ENCODE measurements around the gene MYO1D. TPM values are rescaled to one million over a fixed set of nuclear protein-coding genes. Genes with fewer than 3 reads are reported as not detected.

The MYO1D gene
- total RNA-seq, 1 experiment from 2014 or later = 29.9 TPM

- no peak overlapping the region for H3K27ac Mint-ChIP-seq
- ChIA-PET POLR2A (interaction anchor here (1.3 kb wide), 1 partner anchor 10 kb away, joined by 3 read pairs; no protein-coding TSS in a partner anchor), CTCF (interaction anchor here (0.7 to 4.3 kb wide), 16 partner anchors 11 to 123 kb away, joined by 3 to 119 read pairs (median 18); partner anchors contain the start of gene TMEM98)
- peaks cover 2% of the 10 kb centered on the region; the same call in 1 of the 2 replicates for H3K27me3 Mint-ChIP-seq (ENCODE audit: low read depth)
- peaks cover 18% of the 10 kb centered on the region for H3K4me1 Mint-ChIP-seq
- DNase-seq (ENCODE audit: low spot score) (no peak), ATAC-seq (no peak)
- H3K4me3 Mint-ChIP-seq = peak overlapping the region; percentile 77
- no peak for TF ChIP-seq TEAD1 (CRISPR knock-in tag; IDR thresholded peaks at IDR 0.05)
- no peak for TF ChIP-seq E2F4 (CRISPR knock-in tag; IDR thresholded peaks at IDR 0.05; ENCODE audit: borderline replicate concordance, low read depth)
- no peak for TF ChIP-seq MAX (CRISPR knock-in tag; IDR thresholded peaks at IDR 0.05)
- TF ChIP-seq SP1 (CRISPR knock-in tag; conservative IDR thresholded peaks at IDR 0.05) = no peak
- no peak for TF ChIP-seq ATF2 (CRISPR knock-in tag; IDR thresholded peaks at IDR 0.05; ENCODE audit: borderline replicate concordance, low read depth)
- no peak for TF ChIP-seq HMGA2 (CRISPR knock-in tag; IDR thresholded peaks at IDR 0.05)
- H3K9me3 Mint-ChIP-seq = no peaks in the 10 kb centered on the region
- no peaks in the 10 kb centered on the region; the same call in 1 of the 2 replicates for H3K36me3 Mint-ChIP-seq
Measured at GRCh38 chr17:32875230-32875917, 1.6 kb downstream of the MYO1D start.

GRCh38 chr17:32873114-32873513 lies 3.8 kb downstream of the MYO1D start:
- H3K36me3 Mint-ChIP-seq = no peaks in the 10 kb centered on the region; the same call in 1 of the 2 replicates
- ATAC-seq (no peak), DNase-seq (ENCODE audit: low spot score) (no peak)
- CTCF ChIA-PET = interaction anchor here (1.2 kb wide), 1 partner anchor 90 kb away, joined by 3 read pairs; no protein-coding TSS in a partner anchor
- H3K4me3 Mint-ChIP-seq = no peak overlapping the region
- H3K27ac Mint-ChIP-seq = peak overlapping the region; percentile 34; the same call in 1 of the 2 replicates
- peaks cover 2% of the 10 kb centered on the region; the same call in 1 of the 2 replicates for H3K27me3 Mint-ChIP-seq (ENCODE audit: low read depth)
- H3K4me1 Mint-ChIP-seq = peaks cover 18% of the 10 kb centered on the region
- POLR2A ChIA-PET = no interaction called here
- H3K9me3 Mint-ChIP-seq = no peaks in the 10 kb centered on the region
- TF ChIP-seq AFF4 (CRISPR knock-in tag; IDR thresholded peaks at IDR 0.05; ENCODE audit: borderline replicate concordance) = no peak
- no peak for TF ChIP-seq NFATC4 (CRISPR knock-in tag; IDR thresholded peaks at IDR 0.05)
- no peak for TF ChIP-seq NR1H2 (CRISPR knock-in tag; IDR thresholded peaks at IDR 0.05)
- no peak for TF ChIP-seq ZMAT4 (CRISPR knock-in tag; IDR thresholded peaks at IDR 0.05)
- no peak for TF ChIP-seq ZSCAN18 (CRISPR knock-in tag; IDR thresholded peaks at IDR 0.05)
- TF ChIP-seq TP53 (CRISPR knock-in tag; IDR thresholded peaks at IDR 0.05) = no peak
- TF ChIP-seq IRF2 (CRISPR knock-in tag; IDR thresholded peaks at IDR 0.05; ENCODE audit: borderline replicate concordance, low read depth) = no peak
- no peak for TF ChIP-seq ZNF512 (CRISPR knock-in tag; IDR thresholded peaks at IDR 0.05; ENCODE audit: borderline replicate concordance)
- TF ChIP-seq ZNF416 (CRISPR knock-in tag; IDR thresholded peaks at IDR 0.05) = no peak
- no peak for TF ChIP-seq SMAD4 (CRISPR knock-in tag; IDR thresholded peaks at IDR 0.05)
- TF ChIP-seq IRF1 (CRISPR knock-in tag; IDR thresholded peaks at IDR 0.05) = no peak
- TF ChIP-seq ZBTB43 (CRISPR knock-in tag; IDR thresholded peaks at IDR 0.05) = no peak
